H1 (cell line): ENCODE data around the gene COPS7A. TPM values are rescaled to one million over a fixed set of nuclear protein-coding genes. Genes with fewer than 3 reads are reported as not detected.

ENCODE experiments used
- CTCF ChIA-PET: fragments of 300-600 bp; sonication (Branson Sonifier 250); formaldehyde crosslinking; loops from one replicate; lab custom pipeline; 2021; ENCODE audit not compliant: partially characterized antibody; lab: Charles Lee
- POLR2A ChIA-PET: fragments of 300-600 bp; sonication (Branson Sonifier 250); formaldehyde crosslinking; loops from one replicate; lab custom pipeline; 2021; ENCODE audit warnings: inconsistent platforms; ENCODE audit not compliant: partially characterized antibody; lab: Charles Lee
- DNase-seq, 2 experiments: peaks; one replicate each; pipeline versions ENCODE4 v3.0.0 to v3.0.0-alpha.2; 2010 to 2022; ENCODE audit warnings: low spot score in 2 of 2, low read depth in 1 of 2, mixed read lengths in 1 of 2
- FAIRE-seq: peaks from 2 replicates; lab custom pipeline; 2011; peaks lifted over from hg19 to GRCh38; lab: Jason Lieb, UNC
- H2AFZ ChIP-seq: 2 replicates; pipeline ENCODE4 v1.8.1; 2012; ENCODE audit warnings: low read length, inconsistent platforms
- H2AK5ac ChIP-seq: 2 replicates; pipeline ENCODE4 v1.6.1; 2013; ENCODE audit warnings: low read depth, low read length
- H2BK120ac ChIP-seq: replicated peaks from 2 replicates; pipeline ENCODE3; 2013; ENCODE audit warnings: low read depth, low read length, inconsistent platforms
- H2BK12ac ChIP-seq: 2 replicates; pipeline ENCODE4 v1.6.1; 2013; ENCODE audit warnings: low read depth, low read length
- H2BK15ac ChIP-seq: 2 replicates; pipeline ENCODE4 v1.6.1; 2013; ENCODE audit warnings: low read length
- H2BK20ac ChIP-seq: 2 replicates; pipeline ENCODE4 v1.6.1; 2013; ENCODE audit warnings: low read length
- H2BK5ac ChIP-seq: 2 replicates; pipeline ENCODE4 v1.6.1; 2013; ENCODE audit warnings: low read depth, low read length
- H3K14ac ChIP-seq: 2 replicates; pipeline ENCODE4 v1.6.1; 2013; ENCODE audit warnings: inconsistent platforms; ENCODE audit not compliant: insufficient read length
- H3K18ac ChIP-seq: 2 replicates; pipeline ENCODE4 v1.6.1; 2013; ENCODE audit warnings: low read length; ENCODE audit errors: extremely low read depth
- H3K23ac ChIP-seq: 2 replicates; pipeline ENCODE4 v1.6.1; 2013; ENCODE audit warnings: inconsistent platforms; ENCODE audit not compliant: insufficient read length
- H3K23me2 ChIP-seq: 2 replicates; pipeline ENCODE4 v1.6.1; 2013; ENCODE audit warnings: low read depth, low read length
- H3K27ac ChIP-seq: 2 replicates; pipeline ENCODE4 v1.6.1; 2011; ENCODE audit warnings: low read depth, low read length, inconsistent platforms
- H3K27me3 ChIP-seq, 4 experiments: replicated peaks in 1 of 4; 1 replicate in 1 of 4; 2 replicates in 3 of 4; pipeline versions ENCODE4 v1.6.1 to v1.8.1; 2011 to 2013; ENCODE audit warnings: low read length in 3 of 4, mild to moderate bottlenecking in 3 of 4, inconsistent platforms in 2 of 4, mixed read lengths in 2 of 4, moderate library complexity in 1 of 4; ENCODE audit not compliant: control insufficient read depth in 3 of 4, insufficient read depth in 3 of 4; ENCODE audit errors: extremely low read depth in 1 of 4
- H3K36me3 ChIP-seq, 4 experiments: 2 replicates each; pipeline versions ENCODE4 v1.6.1 to v1.8.1; 2011 to 2013; ENCODE audit warnings: mild to moderate bottlenecking in 4 of 4, low read length in 3 of 4, moderate library complexity in 2 of 4, control low read depth in 1 of 4, inconsistent platforms in 1 of 4; ENCODE audit not compliant: insufficient read depth in 4 of 4, control insufficient read depth in 2 of 4
- H3K4ac ChIP-seq: replicated peaks from 2 replicates; pipeline ENCODE3; 2013; ENCODE audit warnings: low read length, low read depth, mixed read lengths, inconsistent platforms; ENCODE audit not compliant: insufficient read length
- H3K4me1 ChIP-seq, 4 experiments: replicated peaks in 1 of 4; 1 replicate in 1 of 4; 2 replicates in 3 of 4; pipeline versions ENCODE4 v1.6.1 to v1.8.1; 2011 to 2013; ENCODE audit warnings: low read length in 3 of 4, inconsistent platforms in 2 of 4, mixed read lengths in 1 of 4; ENCODE audit not compliant: insufficient read depth in 4 of 4, control insufficient read depth in 3 of 4
- H3K4me2 ChIP-seq, 2 experiments: 2 replicates each; pipeline versions ENCODE4 v1.6.1 to v1.8.1; 2011 to 2013; ENCODE audit warnings: low read depth in 2 of 2, low read length in 2 of 2, control low read depth in 1 of 2, inconsistent platforms in 1 of 2, mild to moderate bottlenecking in 1 of 2; ENCODE audit not compliant: insufficient read depth in 1 of 2
- H3K4me3 ChIP-seq, 4 experiments: fragments of 200-600, 300-600 bp in 1 of 4; sonication (generic), shearing (Covaris generic), sonication (Bioruptor Twin) in 1 of 4; 2 replicates each; pipeline versions ENCODE4 v1.5.1 to v1.8.1; 2011 to 2016; ENCODE audit warnings: low read length in 4 of 4, low read depth in 3 of 4, control low read depth in 2 of 4, inconsistent platforms in 2 of 4, mild to moderate bottlenecking in 2 of 4, mixed read lengths in 1 of 4, moderate library complexity in 1 of 4; ENCODE audit not compliant: insufficient read depth in 2 of 4; ENCODE audit errors: extremely low read depth in 1 of 4
- H3K56ac ChIP-seq: replicated peaks from 2 replicates; pipeline ENCODE3; 2013; ENCODE audit warnings: low read depth, mild to moderate bottlenecking, mixed read lengths, low read length, inconsistent platforms; ENCODE audit not compliant: insufficient read length
- H3K79me1 ChIP-seq: 2 replicates; pipeline ENCODE4 v1.6.1; 2013; ENCODE audit warnings: low read depth, low read length, control low read depth
- H3K79me2 ChIP-seq, 2 experiments: 2 replicates each; pipeline versions ENCODE4 v1.6.1 to v1.8.1; 2012 to 2013; ENCODE audit warnings: low read length in 2 of 2, mild to moderate bottlenecking in 2 of 2, inconsistent platforms in 1 of 2; ENCODE audit not compliant: insufficient read depth in 2 of 2, control insufficient read depth in 1 of 2
- H3K9ac ChIP-seq, 4 experiments: replicated peaks in 1 of 4; 1 replicate in 1 of 4; 2 replicates in 3 of 4; pipeline versions ENCODE4 v1.6.1 to v1.8.1; 2011 to 2013; ENCODE audit warnings: low read depth in 3 of 4, low read length in 3 of 4, control low read depth in 2 of 4, mild to moderate bottlenecking in 2 of 4, moderate library complexity in 2 of 4, inconsistent platforms in 1 of 4; ENCODE audit errors: extremely low read depth in 1 of 4
- H3K9me3 ChIP-seq, 2 experiments: 2 replicates each; pipeline versions ENCODE4 v1.6.1 to v1.8.1; 2012 to 2013; ENCODE audit warnings: mild to moderate bottlenecking in 2 of 2, moderate library complexity in 2 of 2, control low read depth in 1 of 2, inconsistent platforms in 1 of 2, low read depth in 1 of 2, low read length in 1 of 2, mixed read lengths in 1 of 2; ENCODE audit not compliant: insufficient read depth in 2 of 2
- H4K20me1 ChIP-seq, 2 experiments: replicated peaks in 1 of 2; 2 replicates each; pipeline versions ENCODE3 to v1.8.1; 2011 to 2013; ENCODE audit warnings: inconsistent platforms in 2 of 2, low read length in 2 of 2, mild to moderate bottlenecking in 1 of 2; ENCODE audit not compliant: insufficient read depth in 2 of 2, control insufficient read depth in 1 of 2
- H4K5ac ChIP-seq: 2 replicates; pipeline ENCODE4 v1.6.1; 2013; ENCODE audit warnings: low read length, low read depth, mixed read lengths, inconsistent platforms; ENCODE audit not compliant: insufficient read length
- H4K8ac ChIP-seq: 2 replicates; pipeline ENCODE4 v1.8.0; 2013; ENCODE audit warnings: mild to moderate bottlenecking, moderate library complexity, low read length, inconsistent platforms; ENCODE audit not compliant: insufficient read depth; ENCODE audit errors: extremely low read depth
- H4K91ac ChIP-seq: replicated peaks from 2 replicates; pipeline ENCODE3; 2013; ENCODE audit warnings: low read length, mixed read lengths, inconsistent platforms; ENCODE audit not compliant: insufficient read length
- HDAC2 ChIP-seq, 2 experiments: fragments of 300-600 bp in 1 of 2; sonication (generic) in 1 of 2; IDR thresholded peaks; 2 replicates each; pipeline ENCODE4 v1.6.1; 2011 to 2012; ENCODE audit warnings: low read depth in 2 of 2, low read length in 2 of 2, mild to moderate bottlenecking in 2 of 2, moderate library complexity in 2 of 2, borderline replicate concordance in 1 of 2, inconsistent platforms in 1 of 2
- KDM5A ChIP-seq: fragments of 200-600 bp; IDR thresholded peaks from 2 replicates; pipeline ENCODE4 v1.7.1; 2012; ENCODE audit warnings: mild to moderate bottlenecking, low read length, inconsistent platforms, mixed read lengths
- POLR2A ChIP-seq, 2 experiments: IDR thresholded peaks; 1 replicate in 1 of 2; 2 replicates in 1 of 2; pipeline ENCODE4 v1.6.1; 2011; ENCODE audit warnings: low read depth in 2 of 2, low read length in 2 of 2, mild to moderate bottlenecking in 2 of 2; ENCODE audit errors: control extremely low read depth in 1 of 2
- RAD21 ChIP-seq, 2 experiments: IDR thresholded peaks in 1 of 2; conservative IDR thresholded peaks in 1 of 2; 2 replicates each; pipeline ENCODE4 v1.6.1; 2011; ENCODE audit warnings: low read depth in 2 of 2, low read length in 2 of 2, improper control_type of control experiment in 1 of 2, inconsistent platforms in 1 of 2, mild to moderate bottlenecking in 1 of 2, moderate library complexity in 1 of 2
- WGBS, 2 experiments: shearing (Covaris generic) in 1 of 2; methylation state at CpG; one replicate each; pipeline versions ENCODE4 v1.1.6 to v1.1.7; 2013 to 2015; ENCODE audit warnings: low lambda C conversion rate in 2 of 2, mixed read lengths in 2 of 2, inconsistent platforms in 1 of 2, low coverage in 1 of 2, missing lambda C conversion rate in 1 of 2; ENCODE audit not compliant: insufficient replicate concordance in 2 of 2, insufficient coverage in 1 of 2, insufficient read length in 1 of 2; ENCODE audit errors: extremely low coverage in 1 of 2, missing lambda C conversion rate in 1 of 2; 5-methylcytosine and 5-hydroxymethylcytosine counted together
- polyA plus RNA-seq, 7 experiments: library from polyadenylated mRNA; depleted of rRNA in 3 of 7; stranded (reverse) in 5 of 7; unstranded in 2 of 7; fragments of >200 nt in 5 of 7; fragments of 200-250 nt in 2 of 7; gene quantifications; 1 replicate in 5 of 7; 2 replicates in 1 of 7; 4 replicates in 1 of 7; pipeline versions ENCODE4 v1.2.1 to v1.2.3, GENCODE V29; 2011 to 2013; ENCODE audit warnings: missing spikeins in 2 of 7, mixed read lengths in 2 of 7
- total RNA-seq: library from RNA; stranded (reverse); fragmentation: NEBNext Ultra II Directional; extraction: Animal tissue kit (Norgen Biotek cat#: 25700); gene quantifications from 2 replicates; pipeline ENCODE4 v1.2.1, GENCODE V29; 2021

The COPS7A gene
- total and polyA plus RNA-seq, 2 of the 8 experiments (the other 6 are each of a cell fraction or from before 2014, with no cell fraction given) = 44.5 to 95.9 TPM

DNA sequence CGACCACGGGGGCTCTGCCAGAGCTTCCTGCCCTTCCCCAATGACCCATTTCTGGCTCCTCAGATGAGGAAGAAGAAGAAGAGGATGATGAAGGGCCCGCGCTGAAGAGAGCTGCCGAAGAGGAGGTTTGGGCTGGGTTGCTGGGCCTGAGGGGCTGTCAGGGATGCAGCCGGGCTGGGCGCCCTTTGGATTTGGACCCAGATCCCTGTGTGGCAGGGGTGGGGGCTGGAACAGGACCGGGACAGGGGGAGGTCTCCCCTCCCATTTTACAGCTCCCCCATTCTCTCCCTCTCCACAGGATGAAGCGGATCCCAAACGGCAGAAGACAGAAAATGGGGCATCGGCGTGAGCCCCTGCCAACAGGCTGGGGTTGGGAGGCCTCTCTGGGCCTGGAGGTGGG is 46.2 kb downstream of the COPS7A start:
- Histone ChIP-seq H3K56ac (no peak overlapping the region), H2AFZ (no peak overlapping the region), H3K14ac (no peak overlapping the region), H3K79me1 (0 out of 2 replicates have a peak, but pooled peaks cover 2% of the 10 kb centered on the region), H3K18ac (no peak overlapping the region), H4K20me1 (peaks cover 6 to 20% of the 10 kb centered on the region in 2 experiments), H4K91ac (no peak overlapping the region), H3K4me1 (peaks cover 5 to 39% (median 30%) of the 10 kb centered on the region in 4 experiments), H2AK5ac (no peak overlapping the region), H3K27ac (no peak overlapping the region), H3K4ac (no peak overlapping the region), H4K8ac (no peak overlapping the region), H2BK120ac (no peak overlapping the region), H3K9ac (no peak overlapping the region), H3K9me3 (no peaks in the 10 kb centered on the region), H2BK15ac (no peak overlapping the region), H3K27me3 (peaks cover 0 to 25% (median 20%) of the 10 kb centered on the region in 4 experiments; a peak in 5 of 7 replicates), H2BK20ac (no peak overlapping the region), H3K4me3 (no peak overlapping the region), H3K4me2 (no peak overlapping the region; a peak in 1 of 4 replicates), H4K5ac (no peak overlapping the region), H3K36me3 (peaks cover 0 to 23% (median 5%) of the 10 kb centered on the region in 4 experiments; a peak in 6 of 8 replicates), H3K23ac (no peak overlapping the region), H2BK12ac (no peak overlapping the region), H2BK5ac (0 out of 2 replicates have a peak overlapping the region, but pooled peaks have one; percentile 28), H3K23me2 (peaks cover 17% of the 10 kb centered on the region), H3K79me2 (peaks cover 4 to 25% of the 10 kb centered on the region in 2 experiments; a peak in 2 of 4 replicates)
- no peak for FAIRE-seq
- CTCF ChIA-PET = interaction anchor here (1.6 to 29.6 kb wide), 4 partner anchors 11 to 60 kb away, joined by 3 to 532 read pairs (median 266); partner anchors contain the start of genes GNB3, GPR162, MLF2 and P3H3
- DNase-seq = no peak
- TF ChIP-seq KDM5A (no peak), HDAC2 (IDR thresholded peaks at IDR 0.05; ENCODE audit: borderline replicate concordance in 1 of 2, low read depth in 2 of 2, low read length in 2 of 2) (no peak), RAD21 (IDR thresholded peaks at IDR 0.05 in 1 of 2, conservative IDR thresholded peaks at IDR 0.05 in 1 of 2; ENCODE audit: low read depth in 2 of 2, low read length in 2 of 2) (no peak), POLR2A (IDR thresholded peaks at IDR 0.05; ENCODE audit: control extremely low read depth in 1 of 2, low read depth in 2 of 2, low read length in 2 of 2) (0 out of 3 replicates have a peak, but pooled peaks of 1 of the 2 experiments have one; percentile 24)
- POLR2A ChIA-PET = interaction anchor here (0.6 to 11.6 kb wide), 10 partner anchors 8 to 434 kb away, joined by 3 to 151 read pairs (median 8); partner anchors contain the start of genes CDCA3, GNB3, GPR162 and MLF2
- WGBS, 2 experiments = 94% methylated on average over 9 of the region's 12 CpGs; no CpG with 5 or more reads in 1 of the 2 experiments
